ENCODE measurements around the gene LYRM1.

LYRM1 gene

DNA sequence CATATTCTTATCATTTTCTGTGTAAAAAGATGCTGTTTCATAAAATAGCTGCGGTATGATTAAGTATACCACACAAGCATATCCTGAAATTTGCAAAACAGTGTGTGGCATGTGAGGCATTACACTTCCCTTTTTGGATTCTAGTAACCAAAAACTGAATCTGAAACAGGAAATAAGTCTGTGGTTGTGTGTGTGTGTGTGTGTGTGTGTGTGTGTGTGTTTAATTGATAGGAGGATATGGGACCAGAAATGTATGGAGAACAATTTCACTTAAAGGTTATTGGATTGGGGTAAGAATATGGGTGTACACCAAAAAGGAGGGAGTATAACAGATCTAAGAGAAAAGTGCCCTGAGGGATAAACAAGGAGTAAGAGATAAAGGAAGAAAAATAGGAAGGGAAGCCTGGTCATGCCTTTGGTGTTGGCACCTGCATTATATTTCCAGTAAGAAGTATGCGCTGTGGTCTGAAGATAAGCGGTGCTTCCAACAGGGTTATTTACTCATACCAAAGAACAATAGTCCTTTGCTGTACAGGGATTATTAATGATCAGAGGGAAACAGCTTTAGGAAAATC is 4.0 kb downstream of the LYRM1 start:
- H3K27ac ChIP-seq = no peak overlapping the region
- TF ChIP-seq, protein P1, sequence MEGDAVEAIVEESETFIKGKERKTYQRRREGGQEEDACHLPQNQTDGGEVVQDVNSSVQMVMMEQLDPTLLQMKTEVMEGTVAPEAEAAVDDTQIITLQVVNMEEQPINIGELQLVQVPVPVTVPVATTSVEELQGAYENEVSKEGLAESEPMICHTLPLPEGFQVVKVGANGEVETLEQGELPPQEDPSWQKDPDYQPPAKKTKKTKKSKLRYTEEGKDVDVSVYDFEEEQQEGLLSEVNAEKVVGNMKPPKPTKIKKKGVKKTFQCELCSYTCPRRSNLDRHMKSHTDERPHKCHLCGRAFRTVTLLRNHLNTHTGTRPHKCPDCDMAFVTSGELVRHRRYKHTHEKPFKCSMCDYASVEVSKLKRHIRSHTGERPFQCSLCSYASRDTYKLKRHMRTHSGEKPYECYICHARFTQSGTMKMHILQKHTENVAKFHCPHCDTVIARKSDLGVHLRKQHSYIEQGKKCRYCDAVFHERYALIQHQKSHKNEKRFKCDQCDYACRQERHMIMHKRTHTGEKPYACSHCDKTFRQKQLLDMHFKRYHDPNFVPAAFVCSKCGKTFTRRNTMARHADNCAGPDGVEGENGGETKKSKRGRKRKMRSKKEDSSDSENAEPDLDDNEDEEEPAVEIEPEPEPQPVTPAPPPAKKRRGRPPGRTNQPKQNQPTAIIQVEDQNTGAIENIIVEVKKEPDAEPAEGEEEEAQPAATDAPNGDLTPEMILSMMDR (conservative IDR thresholded peaks at IDR 0.05) = no peak

DNA sequence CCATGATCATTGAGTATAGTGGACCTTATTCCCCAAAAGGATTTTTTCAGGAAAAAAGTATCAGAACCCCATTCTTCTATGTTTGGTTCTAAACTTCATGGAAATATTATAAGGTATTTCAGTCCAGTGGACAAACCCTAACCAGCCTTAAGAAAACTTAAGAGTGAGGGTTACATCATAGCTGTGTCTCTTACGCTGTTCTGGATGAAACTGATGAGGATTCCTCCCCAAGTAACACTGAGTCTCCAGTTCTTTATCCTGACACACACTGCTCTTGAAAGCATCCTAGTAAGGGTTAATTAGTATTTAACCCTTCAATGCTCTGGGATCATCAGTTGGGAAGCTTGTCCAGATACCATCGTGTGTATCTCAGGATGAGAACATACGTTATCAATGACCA is 5.0 kb downstream of the LYRM1 start:
- TF ChIP-seq, protein P1 (conservative IDR thresholded peaks at IDR 0.05) = no peak
- H3K27ac ChIP-seq = no peak overlapping the region

DNA sequence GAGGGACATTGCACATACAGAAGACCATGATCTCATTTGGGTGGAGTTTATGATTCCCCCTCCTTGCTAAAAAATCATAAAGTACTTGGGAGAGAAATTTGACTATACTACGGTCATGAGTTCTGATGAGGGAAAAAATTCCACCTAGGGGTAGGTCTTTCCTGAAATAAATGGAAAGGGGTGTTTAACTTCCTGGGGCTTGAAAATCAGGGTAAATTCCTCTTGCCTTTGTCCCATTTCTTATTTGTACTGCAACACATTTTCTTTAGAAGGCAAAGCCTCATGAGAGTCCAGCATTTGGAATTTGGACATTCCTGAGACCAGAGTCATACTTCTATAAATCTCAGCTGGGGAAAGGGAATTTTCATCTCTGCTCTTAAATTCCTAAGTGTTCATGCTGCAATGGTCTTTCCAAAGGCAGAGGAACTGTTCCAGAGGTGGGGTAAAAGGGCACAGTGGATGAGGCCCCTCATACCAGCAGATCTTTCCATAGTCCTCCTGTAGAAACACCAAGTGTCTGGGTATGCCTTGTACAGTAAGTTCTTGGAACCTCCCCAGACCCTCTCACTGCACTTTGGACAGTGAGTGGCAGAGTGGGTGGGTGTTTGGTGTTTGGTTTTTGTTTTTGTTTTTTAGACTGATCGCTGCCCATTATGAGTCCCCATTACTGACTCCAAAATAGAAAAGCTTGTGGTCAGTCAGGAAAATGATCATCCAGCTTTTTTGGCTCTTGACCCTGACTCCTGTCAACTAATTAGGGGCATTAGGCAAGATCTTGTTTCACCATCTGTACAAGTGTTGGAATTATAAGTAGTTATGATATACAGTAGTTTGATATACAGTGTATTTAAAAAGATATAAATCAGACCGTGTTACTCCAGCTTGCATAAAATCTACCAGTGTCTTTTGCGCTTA is 6.0 kb downstream of the LYRM1 start:
- H3K27ac ChIP-seq = no peak overlapping the region
- TF ChIP-seq, protein P1 (conservative IDR thresholded peaks at IDR 0.05) = no peak

DNA sequence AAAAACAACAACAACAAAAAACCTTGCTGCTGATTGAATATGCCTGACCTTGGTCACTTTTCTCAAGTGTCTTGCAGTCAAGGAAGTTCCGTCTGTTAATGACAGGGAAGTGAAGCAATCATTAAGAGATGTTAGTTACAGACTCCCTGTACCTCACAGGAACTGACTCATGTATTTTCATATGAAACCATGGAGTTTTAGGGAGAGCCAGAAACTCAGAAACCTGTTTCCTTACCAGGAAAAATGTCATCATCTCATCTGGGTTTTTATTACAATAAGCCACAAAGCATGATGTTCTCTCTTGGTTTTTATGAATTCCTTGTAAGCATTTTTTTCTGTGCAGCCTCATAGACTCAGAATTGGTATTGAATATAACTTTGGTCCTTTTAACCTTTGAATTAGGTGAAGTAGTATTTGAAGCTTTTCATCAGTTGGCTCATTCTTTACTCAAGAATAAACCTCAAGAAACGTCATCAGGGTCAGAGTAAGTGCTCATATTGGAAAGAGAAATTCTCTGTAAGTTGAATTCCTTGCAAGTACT is 10.3 kb downstream of the LYRM1 start:
- H3K27ac ChIP-seq = no peak overlapping the region
- TF ChIP-seq, protein P1 (conservative IDR thresholded peaks at IDR 0.05) = no peak

DNA sequence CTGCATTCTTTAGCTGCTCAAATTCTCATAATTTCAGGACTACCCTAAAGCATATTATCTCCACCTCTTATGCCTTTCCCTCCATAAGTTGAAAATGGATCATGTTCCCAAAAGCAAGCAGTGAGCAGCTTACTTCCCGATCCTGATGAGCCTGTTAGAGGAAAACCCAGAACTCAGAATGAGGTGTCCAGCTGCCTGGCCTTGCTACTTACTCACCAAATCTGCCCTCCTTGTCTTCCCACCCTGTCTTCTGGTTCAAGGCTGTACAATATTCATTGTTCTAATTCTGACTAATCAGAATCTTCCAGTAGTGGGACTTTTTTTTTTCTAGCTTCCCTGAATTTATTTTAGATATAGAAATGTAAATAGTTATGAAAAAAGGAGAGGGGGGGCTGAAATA is 10.8 kb downstream of the LYRM1 start:
- H3K27ac ChIP-seq = no peak overlapping the region
- TF ChIP-seq, protein P1 (conservative IDR thresholded peaks at IDR 0.05) = no peak

DNA sequence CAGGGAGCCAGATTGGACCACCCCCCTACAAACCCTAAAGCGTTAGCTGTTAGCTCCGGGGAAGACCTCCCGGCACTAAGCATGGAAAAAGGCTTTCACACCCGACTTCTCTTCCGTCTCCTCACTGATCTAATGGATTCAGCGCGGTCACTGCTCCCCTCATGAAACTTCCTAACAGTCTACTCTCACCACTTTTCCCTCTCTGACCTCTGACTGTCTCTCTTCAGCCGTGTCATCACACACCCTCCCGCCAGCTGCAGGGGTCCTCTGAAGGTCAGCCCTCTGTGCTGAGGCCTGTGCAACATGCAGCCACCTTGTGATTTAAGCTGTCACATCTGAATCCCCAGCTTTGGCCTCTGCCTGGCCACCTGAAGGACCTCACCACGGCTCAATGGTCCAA is 15.7 kb downstream of the LYRM1 start:
- TF ChIP-seq, protein P1 (conservative IDR thresholded peaks at IDR 0.05) = no peak
- H3K27ac ChIP-seq = no peak overlapping the region

DNA sequence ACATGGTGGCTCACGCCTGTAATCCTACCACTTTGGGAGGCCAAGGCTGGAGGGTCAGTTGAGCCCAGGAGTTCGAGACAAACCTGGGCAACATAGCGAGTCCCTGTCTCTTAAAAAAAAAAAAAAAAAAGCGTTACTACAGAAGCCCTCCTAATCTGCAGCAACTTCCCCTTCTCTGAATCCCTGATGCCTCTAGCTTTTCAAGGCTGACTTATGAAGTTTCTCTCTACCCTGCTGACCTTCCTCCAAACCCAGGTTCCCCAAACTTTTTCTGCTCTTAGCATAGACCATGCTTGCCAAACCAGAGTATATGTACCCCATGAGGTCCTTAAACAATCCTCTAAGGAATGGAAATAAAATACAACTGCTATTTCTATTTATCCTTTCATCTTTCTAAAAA is 16.4 kb downstream of the LYRM1 start:
- TF ChIP-seq, protein P1 (conservative IDR thresholded peaks at IDR 0.05) = no peak
- H3K27ac ChIP-seq = no peak overlapping the region
